HG02759 (cell line): Measurements from ENCODE around the gene APOBEC3H.
"Not testable (repeated sequence)": the region's sequence is repeated elsewhere in the genome, so short reads cannot be mapped to it uniquely, and the experiment has no call there.

Experiments
- ATAC-seq: cut with Tn5 transposase; IDR thresholded peaks from one replicate; pipeline ENCODE4 v1.9.1; 2021; ENCODE audit warnings: mild to moderate bottlenecking, moderate library complexity; ENCODE audit not compliant: unreplicated experiment

The APOBEC3H gene

GRCh38 chr22:39097098-39098020 is at the start of gene APOBEC3H:
APOBEC3H (plus strand) TSS chr22:39097244; CDS start chr22:39100279, 3,035 bp downstream.
- no peak for ATAC-seq

- not testable (repeated sequence) for ATAC-seq
These were observed 47.6 kb upstream of the APOBEC3H start for GRCh38 chr22:39049486-39049885.

- not testable (repeated sequence) for ATAC-seq
These were observed 45.1 kb upstream of the APOBEC3H start for GRCh38 chr22:39051844-39052495.

- no peak for ATAC-seq
These were observed 41.4 kb upstream of the APOBEC3H start for GRCh38 chr22:39055658-39056057.

- not testable (repeated sequence) for ATAC-seq
These were observed 35.8 kb upstream of the APOBEC3H start for GRCh38 chr22:39061290-39061689.

GRCh38 chr22:39061951-39062350 is 35.1 kb upstream of the APOBEC3H start:
- ATAC-seq, result not testable (repeated sequence)

- not testable (repeated sequence) for ATAC-seq
These were observed 33.1 kb upstream of the APOBEC3H start for GRCh38 chr22:39063904-39064303.

GRCh38 chr22:39066442-39067276 is 30.4 kb upstream of the APOBEC3H start:
- not testable (repeated sequence) for ATAC-seq

GRCh38 chr22:39068033-39068785 is 28.8 kb upstream of the APOBEC3H start:
- ATAC-seq, result no peak

- ATAC-seq, result no peak
These were observed 26.9 kb upstream of the APOBEC3H start for GRCh38 chr22:39070186-39070585.

GRCh38 chr22:39072581-39072981 is 24.5 kb upstream of the APOBEC3H start:
- peak; percentile 27 for ATAC-seq

- no peak for ATAC-seq
These were observed 23.1 kb upstream of the APOBEC3H start for GRCh38 chr22:39073981-39074380.

GRCh38 chr22:39076155-39077025 is 20.7 kb upstream of the APOBEC3H start:
- ATAC-seq, result not testable (repeated sequence)

- ATAC-seq, result peak; percentile 72
These were observed 19.8 kb upstream of the APOBEC3H start, which contains the start of gene APOBEC3G for GRCh38 chr22:39077026-39077840. APOBEC3G (plus strand) TSS chr22:39077275; CDS start chr22:39077362, 87 bp downstream.

- ATAC-seq, result not testable (repeated sequence)
These were observed 19.1 kb upstream of the APOBEC3H start for GRCh38 chr22:39077912-39078311.

- no peak for ATAC-seq
These were observed 18.7 kb upstream of the APOBEC3H start for GRCh38 chr22:39078329-39078728.

- ATAC-seq, result not testable (repeated sequence)
These were observed 17.9 kb upstream of the APOBEC3H start for GRCh38 chr22:39079054-39079637.
